Natural killer cell (primary cell): ENCODE data around the gene PDE6A. TPM values are rescaled to one million over a fixed set of nuclear protein-coding genes. Genes with fewer than 3 reads are reported as not detected.

ENCODE experiments used
- ATAC-seq, 3 donors: fragments of 150-1000 bp in 2 of 3; fragments of 200-7000 bp in 1 of 3; cut with Tn5 transposase; 1 replicate in 1 of 3; 2 replicates in 2 of 3; pipeline ENCODE4 v1.10.0; 2021; ENCODE audit warnings: mild to moderate bottlenecking in 2 of 3, moderate library complexity in 2 of 3
- DNase-seq, 2 donors: peaks; one replicate each; pipeline versions ENCODE4 v3.0.0 to v3.0.0-alpha.2; 2013 to 2021; ENCODE audit warnings: mixed read lengths in 1 of 2
- H3K27ac ChIP-seq: one replicate; pipeline ENCODE4 v1.5.1; 2013; ENCODE audit warnings: mild to moderate bottlenecking, low read length
- H3K27me3 ChIP-seq: one replicate; pipeline ENCODE4 v1.6.1; 2013; ENCODE audit warnings: low read length; ENCODE audit not compliant: control insufficient read depth, insufficient read depth
- H3K36me3 ChIP-seq: one replicate; pipeline ENCODE4 v1.6.1; 2013; ENCODE audit warnings: low read length; ENCODE audit not compliant: control insufficient read depth, insufficient read depth
- H3K4me1 ChIP-seq: one replicate; pipeline ENCODE4 v1.6.1; 2013; ENCODE audit warnings: low read length; ENCODE audit not compliant: control insufficient read depth, insufficient read depth
- H3K4me3 ChIP-seq: one replicate; pipeline ENCODE4 v1.5.1; 2013; ENCODE audit warnings: low read length
- H3K9me3 ChIP-seq: one replicate; pipeline ENCODE4 v1.6.1; 2013; ENCODE audit warnings: low read length; ENCODE audit not compliant: control insufficient read depth, insufficient read depth
- H3K27ac Mint-ChIP-seq, 2 donors: one replicate each; pipeline ENCODE4 v1.8.0; 2022; ENCODE audit warnings: mild to moderate bottlenecking in 2 of 2, mixed read lengths in 2 of 2, moderate library complexity in 1 of 2
- H3K27me3 Mint-ChIP-seq, 2 donors: one replicate each; pipeline ENCODE4 v1.8.0; 2022; ENCODE audit warnings: low read depth in 2 of 2, mixed read lengths in 2 of 2
- H3K36me3 Mint-ChIP-seq: one replicate; pipeline ENCODE4 v1.8.0; 2022; ENCODE audit warnings: mixed read lengths
- H3K4me1 Mint-ChIP-seq, 2 donors: one replicate each; pipeline ENCODE4 v1.8.0; 2022; ENCODE audit warnings: mixed read lengths in 2 of 2
- H3K4me3 Mint-ChIP-seq: one replicate; pipeline ENCODE4 v1.8.0; 2022; ENCODE audit warnings: mild to moderate bottlenecking, moderate library complexity, mixed read lengths
- H3K9me3 Mint-ChIP-seq, 2 donors: one replicate each; pipeline ENCODE4 v1.8.0; 2022; ENCODE audit warnings: mixed read lengths in 2 of 2
- CTCF ChIP-seq: fragments of 200-600 bp; IDR thresholded peaks from one replicate; pipeline ENCODE4 v1.8.0; 2022; ENCODE audit warnings: antibody characterized with exemption
- WGBS: methylation state at CpG from one replicate; pipeline ENCODE4 v1.1.7; 2013; ENCODE audit warnings: missing lambda C conversion rate; ENCODE audit not compliant: insufficient coverage; 5-methylcytosine and 5-hydroxymethylcytosine counted together
- intact Hi-C: fragments of 100-400 bp; cut with micrococcal nuclease; formaldehyde crosslinking; loops from one replicate; pipeline ENCODE4 v1.14.2; 2022
- total RNA-seq, 4 donors: library from RNA; stranded (reverse); fragments of 120-200 nt in 1 of 4; gene quantifications; one replicate each; pipeline versions ENCODE4 v1.2.3 to v1.2.4, GENCODE V29; 2013 to 2022

PDE6A gene
- total RNA-seq, 3 donors from 2014 or later (not counting 1 experiment from before 2014, with no cell fraction given): not detected

- peaks cover 19 to 21% of the 10 kb centered on the region in 2 donors for H3K27me3 Mint-ChIP-seq
- ATAC-seq (no peak), DNase-seq (no peak)
- H3K36me3 ChIP-seq: no peaks in the 10 kb centered on the region
- H3K4me3 Mint-ChIP-seq: no peak overlapping the region
- no peaks in the 10 kb centered on the region for H3K4me1 ChIP-seq
- no peaks in the 10 kb centered on the region for H3K36me3 Mint-ChIP-seq
- H3K4me3 ChIP-seq: no peak overlapping the region
- no peak overlapping the region for H3K27ac Mint-ChIP-seq
- 66% methylated on average over 6 of the region's 7 CpGs for WGBS
- intact Hi-C loops: no loop called here
- H3K27ac ChIP-seq: no peak overlapping the region
- peaks cover 3% of the 10 kb centered on the region for H3K27me3 ChIP-seq
- TF ChIP-seq CTCF: no peak
- no peaks in the 10 kb centered on the region for H3K9me3 Mint-ChIP-seq
- no peaks in the 10 kb centered on the region for H3K4me1 Mint-ChIP-seq
- H3K9me3 ChIP-seq: no peaks in the 10 kb centered on the region
Observed at GRCh38 chr5:149913436-149914419, 30.9 kb downstream of the PDE6A start.

- Histone ChIP-seq H3K27ac (no peak overlapping the region), H3K4me1 (no peaks in the 10 kb centered on the region), H3K36me3 (no peaks in the 10 kb centered on the region), H3K9me3 (no peaks in the 10 kb centered on the region), H3K4me3 (no peak overlapping the region), H3K27me3 (peaks cover 3% of the 10 kb centered on the region)
- Mint-ChIP-seq H3K4me1 (no peaks in the 10 kb centered on the region), H3K27me3 (peaks cover 19 to 20% of the 10 kb centered on the region in 2 donors), H3K36me3 (no peaks in the 10 kb centered on the region), H3K9me3 (no peaks in the 10 kb centered on the region), H3K27ac (no peak overlapping the region), H3K4me3 (no peak overlapping the region)
- intact Hi-C loops: no loop called here
- 90% methylated on average over 2 of the region's 3 CpGs for WGBS
- DNase-seq: no peak
- ATAC-seq: no peak
- no peak for TF ChIP-seq CTCF
Observed at GRCh38 chr5:149912226-149912871, 32.2 kb downstream of the PDE6A start.

- no peak overlapping the region for H3K4me3 Mint-ChIP-seq
- 91% methylated on average over 1 of the region's 1 CpG for WGBS
- H3K27ac Mint-ChIP-seq: no peak overlapping the region
- H3K4me1 Mint-ChIP-seq: no peaks in the 10 kb centered on the region
- no peak overlapping the region for H3K4me3 ChIP-seq
- H3K27me3 Mint-ChIP-seq: peaks cover 16 to 20% of the 10 kb centered on the region in 2 donors
- peaks cover 3% of the 10 kb centered on the region for H3K27me3 ChIP-seq
- H3K4me1 ChIP-seq: no peaks in the 10 kb centered on the region
- no peaks in the 10 kb centered on the region for H3K9me3 ChIP-seq
- no peaks in the 10 kb centered on the region for H3K36me3 ChIP-seq
- no peaks in the 10 kb centered on the region for H3K9me3 Mint-ChIP-seq
- intact Hi-C loops: no loop called here
- no peak for DNase-seq
- H3K36me3 Mint-ChIP-seq: no peaks in the 10 kb centered on the region
- no peak overlapping the region for H3K27ac ChIP-seq
- TF ChIP-seq CTCF: no peak
- ATAC-seq: no peak
Observed at GRCh38 chr5:149911031-149911430, 33.6 kb downstream of the PDE6A start.
